ENCODE measurements around the gene NFATC3. TPM values are rescaled to one million over a fixed set of nuclear protein-coding genes. Genes with fewer than 3 reads are reported as not detected.
A peak's percentile ranks its signal among the peaks of the same experiment; 100 is the strongest.

Gene NFATC3
- total RNA-seq, 2 experiments from 2014 or later: 146 to 159 TPM

GRCh38 chr16:68242926-68243858, 158.0 kb downstream of the NFATC3 start:
- Mint-ChIP-seq H3K9me3 (no peaks in the 10 kb centered on the region), H3K27me3 (no peaks in the 10 kb centered on the region), H3K27ac (no peak overlapping the region), H3K4me3 (peak overlapping the region; percentile 92), H3K36me3 (ENCODE audit: low read depth) (no peaks in the 10 kb centered on the region), H3K4me1 (peaks cover 31% of the 10 kb centered on the region)
- ChIA-PET CTCF (interaction anchor here (0.6 to 3.3 kb wide), 7 partner anchors 8 to 557 kb away, joined by 3 to 21 read pairs (median 3); partner anchors contain the start of gene SLC7A6), POLR2A (no interaction called here)
- DNase-seq: no peak

- Mint-ChIP-seq H3K36me3 (ENCODE audit: low read depth) (no peaks in the 10 kb centered on the region), H3K4me3 (peak overlapping the region; percentile 92), H3K9me3 (no peaks in the 10 kb centered on the region), H3K4me1 (peaks cover 24% of the 10 kb centered on the region), H3K27ac (peak overlapping the region; percentile 83), H3K27me3 (no peaks in the 10 kb centered on the region)
- POLR2A ChIA-PET: no interaction called here
- CTCF ChIA-PET: interaction anchor here (0.6 to 3.3 kb wide), 10 partner anchors 8 to 1386 kb away, joined by 3 to 21 read pairs (median 4); partner anchors contain the start of gene SLC7A6
- no peak for DNase-seq
These were observed 159.3 kb downstream of the NFATC3 start for GRCh38 chr16:68244481-68244902.

- POLR2A ChIA-PET: interaction anchor here (0.5 kb wide), 1 partner anchor 16 kb away, joined by 3 read pairs; no protein-coding TSS in a partner anchor
- Mint-ChIP-seq H3K27me3 (no peaks in the 10 kb centered on the region), H3K4me3 (peak within 1 kb of the TSS; percentile 92), H3K36me3 (ENCODE audit: low read depth) (peaks cover 2% of the 10 kb centered on the region), H3K4me1 (peaks cover 19% of the 10 kb centered on the region), H3K9me3 (no peaks in the 10 kb centered on the region), H3K27ac (peak within 1 kb of the TSS; percentile 83)
- DNase-seq: peak; percentile 95
- CTCF ChIA-PET: interaction anchor here (0.6 to 3.3 kb wide), 10 partner anchors 15 to 1386 kb away, joined by 3 to 21 read pairs (median 4); partner anchors contain the start of gene SLC7A6
These were observed 160.0 kb downstream of the NFATC3 start, which contains the start of gene PLA2G15 for GRCh38 chr16:68244903-68245853. TSS of gene PLA2G15 (plus strand) at chr16:68245373. CDS start at chr16:68245427, 54 bp downstream.

GRCh38 chr16:68246121-68246520, 161.0 kb downstream of the NFATC3 start:
- H3K27ac Mint-ChIP-seq: no peak overlapping the region
- peaks cover 19% of the 10 kb centered on the region for H3K4me1 Mint-ChIP-seq
- no peaks in the 10 kb centered on the region for H3K27me3 Mint-ChIP-seq
- peaks cover 6% of the 10 kb centered on the region for H3K36me3 Mint-ChIP-seq (ENCODE audit: low read depth)
- ChIA-PET POLR2A (no interaction called here), CTCF (interaction anchor here (0.8 to 3.3 kb wide), 5 partner anchors 14 to 83 kb away, joined by 3 to 14 read pairs (median 4); partner anchors contain the start of gene SLC7A6)
- H3K4me3 Mint-ChIP-seq: peak overlapping the region; percentile 92
- H3K9me3 Mint-ChIP-seq: no peaks in the 10 kb centered on the region
- DNase-seq: no peak

- Mint-ChIP-seq H3K4me3 (peak overlapping the region; percentile 92), H3K27me3 (no peaks in the 10 kb centered on the region), H3K4me1 (peaks cover 19% of the 10 kb centered on the region), H3K36me3 (ENCODE audit: low read depth) (peaks cover 6% of the 10 kb centered on the region), H3K27ac (no peak overlapping the region), H3K9me3 (no peaks in the 10 kb centered on the region)
- CTCF ChIA-PET: interaction anchor here (1.2 kb wide), 1 partner anchor 82 kb away, joined by 3 read pairs; no protein-coding TSS in a partner anchor
- POLR2A ChIA-PET: no interaction called here
- DNase-seq: no peak
These were observed 161.5 kb downstream of the NFATC3 start for GRCh38 chr16:68246666-68247065.

GRCh38 chr16:68247400-68247799, 162.2 kb downstream of the NFATC3 start:
- POLR2A ChIA-PET: no interaction called here
- H3K4me1 Mint-ChIP-seq: peaks cover 21% of the 10 kb centered on the region
- H3K27ac Mint-ChIP-seq: no peak overlapping the region
- no peaks in the 10 kb centered on the region for H3K9me3 Mint-ChIP-seq
- no peak overlapping the region for H3K4me3 Mint-ChIP-seq
- no peak for DNase-seq
- H3K36me3 Mint-ChIP-seq (ENCODE audit: low read depth): peaks cover 9% of the 10 kb centered on the region
- CTCF ChIA-PET: interaction anchor here (1.2 to 4.0 kb wide), 2 partner anchors 14 to 81 kb away, joined by 3 to 21 read pairs; no protein-coding TSS in a partner anchor
- H3K27me3 Mint-ChIP-seq: no peaks in the 10 kb centered on the region

GRCh38 chr16:68247932-68248331, 162.8 kb downstream of the NFATC3 start:
- Mint-ChIP-seq H3K27me3 (no peaks in the 10 kb centered on the region), H3K36me3 (ENCODE audit: low read depth) (peaks cover 9% of the 10 kb centered on the region), H3K9me3 (no peaks in the 10 kb centered on the region), H3K4me1 (peaks cover 21% of the 10 kb centered on the region), H3K27ac (no peak overlapping the region), H3K4me3 (no peak overlapping the region)
- DNase-seq: no peak
- CTCF ChIA-PET: interaction anchor here (2.6 to 4.0 kb wide), 3 partner anchors 11 to 16 kb away, joined by 8 to 21 read pairs (median 15); partner anchors contain the start of gene SLC7A6
- POLR2A ChIA-PET: interaction anchor here (0.7 kb wide), 1 partner anchor 63 kb away, joined by 4 read pairs; the partner anchor contains the start of genes PRMT7 and SLC7A6OS

GRCh38 chr16:68249371-68249770, 164.2 kb downstream of the NFATC3 start:
- no peak for DNase-seq
- peaks cover 9% of the 10 kb centered on the region for H3K36me3 Mint-ChIP-seq (ENCODE audit: low read depth)
- peaks cover 21% of the 10 kb centered on the region for H3K4me1 Mint-ChIP-seq
- CTCF ChIA-PET: interaction anchor here (1.7 to 4.0 kb wide), 4 partner anchors 10 to 83 kb away, joined by 5 to 21 read pairs (median 12); partner anchors contain the start of gene SLC7A6
- H3K27ac Mint-ChIP-seq: no peak overlapping the region
- no peaks in the 10 kb centered on the region for H3K9me3 Mint-ChIP-seq
- no peaks in the 10 kb centered on the region for H3K27me3 Mint-ChIP-seq
- no peak overlapping the region for H3K4me3 Mint-ChIP-seq
- POLR2A ChIA-PET: no interaction called here

GRCh38 chr16:68250951-68251350, 165.8 kb downstream of the NFATC3 start:
- ChIA-PET CTCF (interaction anchor here (1.2 to 4.0 kb wide), 6 partner anchors 8 to 78 kb away, joined by 3 to 21 read pairs (median 4); partner anchors contain the start of gene SLC7A6), POLR2A (no interaction called here)
- no peak for DNase-seq
- no peaks in the 10 kb centered on the region for H3K9me3 Mint-ChIP-seq
- H3K27ac Mint-ChIP-seq: no peak overlapping the region
- H3K36me3 Mint-ChIP-seq (ENCODE audit: low read depth): peaks cover 9% of the 10 kb centered on the region
- no peak overlapping the region for H3K4me3 Mint-ChIP-seq
- H3K4me1 Mint-ChIP-seq: peaks cover 11% of the 10 kb centered on the region
- H3K27me3 Mint-ChIP-seq: no peaks in the 10 kb centered on the region

GRCh38 chr16:68251832-68252231, 166.7 kb downstream of the NFATC3 start:
- no peaks in the 10 kb centered on the region for H3K27me3 Mint-ChIP-seq
- ChIA-PET POLR2A (no interaction called here), CTCF (interaction anchor here (1.1 to 2.1 kb wide), 8 partner anchors 8 to 77 kb away, joined by 3 to 8 read pairs (median 4); partner anchors contain the start of gene SLC7A6)
- H3K27ac Mint-ChIP-seq: no peak overlapping the region
- no peaks in the 10 kb centered on the region for H3K9me3 Mint-ChIP-seq
- no peak for DNase-seq
- peaks cover 4% of the 10 kb centered on the region for H3K4me1 Mint-ChIP-seq
- no peak overlapping the region for H3K4me3 Mint-ChIP-seq
- peaks cover 9% of the 10 kb centered on the region for H3K36me3 Mint-ChIP-seq (ENCODE audit: low read depth)

- Mint-ChIP-seq H3K4me1 (peaks cover 7% of the 10 kb centered on the region), H3K27ac (no peak overlapping the region), H3K36me3 (ENCODE audit: low read depth) (peaks cover 9% of the 10 kb centered on the region), H3K9me3 (no peaks in the 10 kb centered on the region), H3K27me3 (no peaks in the 10 kb centered on the region), H3K4me3 (no peak overlapping the region)
- CTCF ChIA-PET: interaction anchor here (1.1 to 2.1 kb wide), 6 partner anchors 8 to 76 kb away, joined by 3 to 8 read pairs (median 4); partner anchors contain the start of gene SLC7A6
- DNase-seq: no peak
- POLR2A ChIA-PET: no interaction called here
These were observed 167.2 kb downstream of the NFATC3 start for GRCh38 chr16:68252383-68252782.

- no peak for DNase-seq
- Mint-ChIP-seq H3K36me3 (ENCODE audit: low read depth) (peaks cover 11% of the 10 kb centered on the region), H3K4me3 (no peak overlapping the region), H3K27me3 (no peaks in the 10 kb centered on the region), H3K4me1 (peaks cover 11% of the 10 kb centered on the region), H3K9me3 (no peaks in the 10 kb centered on the region), H3K27ac (no peak overlapping the region)
- ChIA-PET POLR2A (no interaction called here), CTCF (interaction anchor here (0.6 to 3.9 kb wide), 6 partner anchors 9 to 1097 kb away, joined by 3 to 18 read pairs (median 4); partner anchors contain the start of gene SLC7A6)
These were observed 168.6 kb downstream of the NFATC3 start for GRCh38 chr16:68253721-68254120.

Data from activated CD4-positive, alpha-beta T cell treated with anti-CD3 and anti-CD28 coated beads, Interleukin-2, amount 10 ng/mL, durations not matched to agents 7 days and 5 days (primary cell).